Activated effector memory CD4-positive, alpha-beta T cell treated with Interleukin-2 at 50 U/mL for 16 hours (primary cell): ENCODE measurements around the gene TPST1.
"Not testable (repeated sequence)": the region's sequence is repeated elsewhere in the genome, so short reads cannot be mapped to it uniquely, and the experiment has no call there.

Source experiments
- DNase-seq: peaks from one replicate; pipeline ENCODE4 v3.0.0-alpha.2; 2020

Gene TPST1

GRCh38 chr7:66395128-66395571 is 190.0 kb downstream of the TPST1 start:
- DNase-seq = not testable (repeated sequence)

- DNase-seq = not testable (repeated sequence)
Observed at GRCh38 chr7:66396052-66396451, 190.9 kb downstream of the TPST1 start.

GRCh38 chr7:66398841-66399240 is 193.7 kb downstream of the TPST1 start:
- not testable (repeated sequence) for DNase-seq

GRCh38 chr7:66399566-66399965 is 194.4 kb downstream of the TPST1 start:
- no peak for DNase-seq

- DNase-seq = no peak
Observed at GRCh38 chr7:66400400-66400799, 195.3 kb downstream of the TPST1 start.

- DNase-seq = not testable (repeated sequence)
Observed at GRCh38 chr7:66401126-66401525, 196.0 kb downstream of the TPST1 start.

- not testable (repeated sequence) for DNase-seq
Observed at GRCh38 chr7:66401932-66402331, 196.8 kb downstream of the TPST1 start.

- DNase-seq = no peak
Observed at GRCh38 chr7:66403564-66403963, 198.4 kb downstream of the TPST1 start.

GRCh38 chr7:66409493-66409892 is 204.4 kb downstream of the TPST1 start:
- DNase-seq = no peak
